Keratinocyte (primary cell): ENCODE results near the gene TIGD4.

Experiments
- EZH2 ChIP-seq: IDR thresholded peaks from one replicate; pipeline ENCODE4 v1.6.1; 2012; ENCODE audit warnings: inconsistent platforms, mild to moderate bottlenecking, low read length, moderate library complexity
- TF ChIP-seq, protein P1 (sequence below), 3 experiments: IDR thresholded peaks in 1 of 3; conservative IDR thresholded peaks in 1 of 3; optimal IDR thresholded peaks in 1 of 3; 2 replicates in 2 of 3; 3 replicates in 1 of 3; pipeline versions ENCODE3 to v1.5.1; 2011; ENCODE audit warnings: low read length in 3 of 3, mild to moderate bottlenecking in 3 of 3, moderate library complexity in 2 of 3, control low read depth in 1 of 3, inconsistent platforms in 1 of 3; ENCODE audit not compliant: insufficient read depth in 2 of 3; ENCODE audit errors: extremely low read depth in 1 of 3

DNA sequence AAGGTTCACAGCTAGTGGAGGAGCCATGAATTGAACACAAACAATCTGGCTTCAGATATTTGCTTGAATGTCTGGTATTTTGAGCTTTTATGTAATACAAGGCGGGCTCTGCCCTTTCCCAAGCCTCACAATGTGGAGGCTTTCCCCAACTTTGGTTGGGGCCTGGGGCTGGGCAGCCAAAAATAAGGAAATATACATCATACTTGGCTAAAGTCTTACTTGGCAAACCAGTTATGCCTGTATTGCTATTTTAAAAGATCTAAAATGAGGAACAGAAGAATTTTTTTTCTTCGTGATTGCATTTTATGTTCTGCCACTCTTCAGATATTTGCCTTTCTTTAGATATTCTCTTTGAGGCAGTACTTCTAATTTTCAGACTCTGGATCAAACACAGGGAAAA is 26.3 kb upstream of the TIGD4 start:
- TF ChIP-seq, protein P1, sequence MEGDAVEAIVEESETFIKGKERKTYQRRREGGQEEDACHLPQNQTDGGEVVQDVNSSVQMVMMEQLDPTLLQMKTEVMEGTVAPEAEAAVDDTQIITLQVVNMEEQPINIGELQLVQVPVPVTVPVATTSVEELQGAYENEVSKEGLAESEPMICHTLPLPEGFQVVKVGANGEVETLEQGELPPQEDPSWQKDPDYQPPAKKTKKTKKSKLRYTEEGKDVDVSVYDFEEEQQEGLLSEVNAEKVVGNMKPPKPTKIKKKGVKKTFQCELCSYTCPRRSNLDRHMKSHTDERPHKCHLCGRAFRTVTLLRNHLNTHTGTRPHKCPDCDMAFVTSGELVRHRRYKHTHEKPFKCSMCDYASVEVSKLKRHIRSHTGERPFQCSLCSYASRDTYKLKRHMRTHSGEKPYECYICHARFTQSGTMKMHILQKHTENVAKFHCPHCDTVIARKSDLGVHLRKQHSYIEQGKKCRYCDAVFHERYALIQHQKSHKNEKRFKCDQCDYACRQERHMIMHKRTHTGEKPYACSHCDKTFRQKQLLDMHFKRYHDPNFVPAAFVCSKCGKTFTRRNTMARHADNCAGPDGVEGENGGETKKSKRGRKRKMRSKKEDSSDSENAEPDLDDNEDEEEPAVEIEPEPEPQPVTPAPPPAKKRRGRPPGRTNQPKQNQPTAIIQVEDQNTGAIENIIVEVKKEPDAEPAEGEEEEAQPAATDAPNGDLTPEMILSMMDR (optimal IDR thresholded peaks at IDR 0.05 in 1 of 3, IDR thresholded peaks at IDR 0.05 in 1 of 3, conservative IDR thresholded peaks at IDR 0.05 in 1 of 3; ENCODE audit: extremely low read depth in 1 of 3, insufficient read depth in 2 of 3, low read length in 3 of 3): no peak
- TF ChIP-seq EZH2: no peak
